ENCODE results near the gene DUS3L. TPM values are rescaled to one million over a fixed set of nuclear protein-coding genes. Genes with fewer than 3 reads are reported as not detected.

Gene DUS3L
- total RNA-seq, 1 experiment from 2014 or later = 67.0 TPM

DNA sequence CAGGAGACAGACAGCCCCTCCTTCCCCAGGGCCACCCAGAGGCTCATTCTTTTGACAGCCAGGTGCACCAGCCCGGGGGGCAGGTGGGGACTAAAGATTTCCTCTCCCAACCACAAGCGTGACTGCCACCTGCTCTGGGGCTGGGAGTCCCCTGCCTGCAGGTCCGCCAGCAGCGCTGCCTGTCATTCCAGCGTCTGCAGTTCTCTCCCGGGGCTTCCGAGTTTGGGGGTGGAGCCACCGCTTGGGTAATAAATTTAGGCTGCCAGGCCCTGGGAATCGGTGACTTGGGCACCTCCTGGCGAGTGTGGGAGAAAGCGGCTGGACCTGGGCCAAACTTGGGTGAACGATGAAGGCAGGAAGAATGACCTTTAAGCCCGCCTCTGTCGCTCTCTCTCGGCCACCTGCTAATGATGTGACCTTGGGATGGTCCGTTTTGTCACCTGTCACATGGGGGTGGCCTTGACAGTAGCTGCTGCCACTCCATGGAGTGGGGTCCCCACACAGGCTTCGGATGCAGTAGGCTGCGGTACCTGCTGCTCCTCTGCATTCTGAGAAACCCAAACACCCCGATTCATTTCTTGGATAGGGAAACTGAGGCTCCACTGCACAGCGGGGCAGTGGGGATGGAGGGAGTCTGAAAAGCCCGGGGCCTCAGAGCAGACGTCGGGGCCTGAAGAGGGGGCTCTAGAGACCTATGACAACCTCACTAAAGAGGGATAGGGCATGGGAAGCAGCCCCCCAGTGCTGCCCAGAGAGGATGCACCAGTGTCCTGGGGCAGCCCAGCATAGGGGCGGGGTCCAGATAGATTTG, 35.8 kb upstream of the DUS3L start:
- peaks cover 2 to 16% of the 10 kb centered on the region in 2 experiments; a peak in 2 of 4 replicates for H3K4me1 Mint-ChIP-seq
- no peak overlapping the region for H2BK120ac ChIP-seq (ENCODE audit: low read depth, low read length, poor library complexity, severe bottlenecking)
- H3K9me3 Mint-ChIP-seq = peaks cover 0 to 1% of the 10 kb centered on the region in 2 experiments; a peak in 3 of 5 replicates
- H3K14ac ChIP-seq (ENCODE audit: insufficient read depth, low read length) = no peak overlapping the region
- H4K8ac ChIP-seq (replicated peaks; ENCODE audit: insufficient read length, low read depth, low read length) = no peak overlapping the region
- no peak overlapping the region for H3K23ac ChIP-seq (ENCODE audit: insufficient read length, low read depth, low read length)
- no peak overlapping the region for H2BK12ac ChIP-seq (ENCODE audit: insufficient read length, low read depth, low read length)
- no peaks in the 10 kb centered on the region for H4K20me1 ChIP-seq (ENCODE audit: control insufficient read depth, insufficient read depth, insufficient read length)
- peak overlapping the region; percentile 85 to 93 for H3K4me3 Mint-ChIP-seq
- H3K23me2 ChIP-seq (ENCODE audit: insufficient read length, low read depth, low read length, poor library complexity, severe bottlenecking) = peaks cover 12% of the 10 kb centered on the region
- no peak overlapping the region for H3K18ac ChIP-seq (ENCODE audit: insufficient read length, low read depth, low read length)
- H3K27ac Mint-ChIP-seq = peak overlapping the region in 1 of 3 experiments; percentile 95; a peak in 3 of 7 replicates
- no peaks in the 10 kb centered on the region for H3K79me1 ChIP-seq (ENCODE audit: insufficient read depth, low read depth, low read length, poor library complexity, severe bottlenecking)
- TF ChIP-seq, protein P1, sequence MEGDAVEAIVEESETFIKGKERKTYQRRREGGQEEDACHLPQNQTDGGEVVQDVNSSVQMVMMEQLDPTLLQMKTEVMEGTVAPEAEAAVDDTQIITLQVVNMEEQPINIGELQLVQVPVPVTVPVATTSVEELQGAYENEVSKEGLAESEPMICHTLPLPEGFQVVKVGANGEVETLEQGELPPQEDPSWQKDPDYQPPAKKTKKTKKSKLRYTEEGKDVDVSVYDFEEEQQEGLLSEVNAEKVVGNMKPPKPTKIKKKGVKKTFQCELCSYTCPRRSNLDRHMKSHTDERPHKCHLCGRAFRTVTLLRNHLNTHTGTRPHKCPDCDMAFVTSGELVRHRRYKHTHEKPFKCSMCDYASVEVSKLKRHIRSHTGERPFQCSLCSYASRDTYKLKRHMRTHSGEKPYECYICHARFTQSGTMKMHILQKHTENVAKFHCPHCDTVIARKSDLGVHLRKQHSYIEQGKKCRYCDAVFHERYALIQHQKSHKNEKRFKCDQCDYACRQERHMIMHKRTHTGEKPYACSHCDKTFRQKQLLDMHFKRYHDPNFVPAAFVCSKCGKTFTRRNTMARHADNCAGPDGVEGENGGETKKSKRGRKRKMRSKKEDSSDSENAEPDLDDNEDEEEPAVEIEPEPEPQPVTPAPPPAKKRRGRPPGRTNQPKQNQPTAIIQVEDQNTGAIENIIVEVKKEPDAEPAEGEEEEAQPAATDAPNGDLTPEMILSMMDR (conservative IDR thresholded peaks at IDR 0.05) = peak; percentile 32; the same call in 2 of the 3 replicates
- peaks cover 9% of the 10 kb centered on the region for H3K27me3 Mint-ChIP-seq (ENCODE audit: low read depth)
- H3K4me2 ChIP-seq (ENCODE audit: insufficient read depth, insufficient read length, low read length) = peak overlapping the region; percentile 85
- no CpG with 5 or more reads among the region's 24 CpGs for WGBS (ENCODE audit: extremely low coverage, insufficient read length, low lambda C conversion rate)
- no peak overlapping the region for H3K9ac ChIP-seq (ENCODE audit: extremely low read depth, insufficient read length, low read length)
- H2BK15ac ChIP-seq (ENCODE audit: low read depth, low read length) = no peak overlapping the region
- no peaks in the 10 kb centered on the region for H3K4me1 ChIP-seq (ENCODE audit: insufficient read depth, low read length)
- H4K91ac ChIP-seq (ENCODE audit: insufficient read length, low read depth, low read length) = no peak overlapping the region
- no peak overlapping the region for H3T11ph ChIP-seq (ENCODE audit: low read length)
- H2AFZ ChIP-seq (ENCODE audit: low read length) = no peak overlapping the region
- no peak overlapping the region for H3K4ac ChIP-seq (ENCODE audit: low read depth, low read length)
- H3K27me3 ChIP-seq (ENCODE audit: insufficient read depth, low read length) = no peaks in the 10 kb centered on the region
- no peaks in the 10 kb centered on the region for H3K9me3 ChIP-seq (ENCODE audit: control insufficient read depth, low read depth, low read length)
- peak; percentile 84 for DNase-seq
- H3K36me3 Mint-ChIP-seq (ENCODE audit: insufficient read depth in 1 of 3, low read depth in 3 of 3) = no peaks in the 10 kb centered on the region
- no peak overlapping the region for H4K5ac ChIP-seq (ENCODE audit: insufficient read length, low read depth, low read length)
- no peak overlapping the region for H3K27ac ChIP-seq (ENCODE audit: insufficient read length, low read depth, low read length)
- H2BK5ac ChIP-seq (ENCODE audit: insufficient read length, low read length) = no peak overlapping the region
- no peaks in the 10 kb centered on the region for H3K79me2 ChIP-seq (ENCODE audit: insufficient read depth, low read length)
- no peak overlapping the region for H3K56ac ChIP-seq (ENCODE audit: insufficient read length, low read depth, low read length)
- H2AK5ac ChIP-seq (ENCODE audit: insufficient read length, low read length) = no peak overlapping the region
- H2BK20ac ChIP-seq (ENCODE audit: low read depth, low read length, poor library complexity, severe bottlenecking) = no peak overlapping the region
